ENCODE results near the gene FGF22.
"Not testable (repeated sequence)": the region's sequence is repeated elsewhere in the genome, so short reads cannot be mapped to it uniquely, and the experiment has no call there.

The FGF22 gene

GRCh38 chr19:639253-640160, at the start of gene FGF22:
Gene FGF22 (plus strand): TSS chr19:639879. CDS start chr19:639926, 47 bp downstream.
- no peak for FAIRE-seq

- no peak for FAIRE-seq
Observed at GRCh38 chr19:590396-590745, 49.3 kb upstream of the FGF22 start.

GRCh38 chr19:590750-591098, 49.0 kb upstream of the FGF22 start:
- no peak for FAIRE-seq

GRCh38 chr19:591099-591958, 48.4 kb upstream of the FGF22 start:
- no peak for FAIRE-seq

GRCh38 chr19:592101-592500, 47.6 kb upstream of the FGF22 start:
- no peak for FAIRE-seq

- no peak for FAIRE-seq
Observed at GRCh38 chr19:593055-593454, 46.6 kb upstream of the FGF22 start.

GRCh38 chr19:593505-593904, 46.2 kb upstream of the FGF22 start:
- no peak for FAIRE-seq

- FAIRE-seq = no peak
Observed at GRCh38 chr19:594265-594870, 45.3 kb upstream of the FGF22 start.

- FAIRE-seq = no peak
Observed at GRCh38 chr19:595326-596262, 44.1 kb upstream of the FGF22 start.

GRCh38 chr19:596263-596655, 43.4 kb upstream of the FGF22 start:
- no peak for FAIRE-seq

- FAIRE-seq = no peak
Observed at GRCh38 chr19:597406-598315, 42.0 kb upstream of the FGF22 start.

GRCh38 chr19:601310-601709, 38.4 kb upstream of the FGF22 start:
- no peak for FAIRE-seq

- no peak for FAIRE-seq
Observed at GRCh38 chr19:601790-602189, 37.9 kb upstream of the FGF22 start.

GRCh38 chr19:602391-603301, 37.0 kb upstream of the FGF22 start:
- no peak for FAIRE-seq

- not testable (repeated sequence) for FAIRE-seq
Observed at GRCh38 chr19:603302-603639, 36.4 kb upstream of the FGF22 start.

GRCh38 chr19:603779-604178, 35.9 kb upstream of the FGF22 start:
- not testable (repeated sequence) for FAIRE-seq

- no peak for FAIRE-seq
Observed at GRCh38 chr19:604355-604754, 35.3 kb upstream of the FGF22 start.

GRCh38 chr19:605061-605971, 34.4 kb upstream of the FGF22 start:
- not testable (repeated sequence) for FAIRE-seq
